GM21737 (cell line): ENCODE data around the gene ATF7IP.

Source experiments
- ATAC-seq: cut with Tn5 transposase; IDR thresholded peaks from one replicate; pipeline ENCODE4 v1.9.1; 2021; ENCODE audit warnings: mild to moderate bottlenecking, moderate library complexity; ENCODE audit not compliant: unreplicated experiment

Gene ATF7IP

DNA sequence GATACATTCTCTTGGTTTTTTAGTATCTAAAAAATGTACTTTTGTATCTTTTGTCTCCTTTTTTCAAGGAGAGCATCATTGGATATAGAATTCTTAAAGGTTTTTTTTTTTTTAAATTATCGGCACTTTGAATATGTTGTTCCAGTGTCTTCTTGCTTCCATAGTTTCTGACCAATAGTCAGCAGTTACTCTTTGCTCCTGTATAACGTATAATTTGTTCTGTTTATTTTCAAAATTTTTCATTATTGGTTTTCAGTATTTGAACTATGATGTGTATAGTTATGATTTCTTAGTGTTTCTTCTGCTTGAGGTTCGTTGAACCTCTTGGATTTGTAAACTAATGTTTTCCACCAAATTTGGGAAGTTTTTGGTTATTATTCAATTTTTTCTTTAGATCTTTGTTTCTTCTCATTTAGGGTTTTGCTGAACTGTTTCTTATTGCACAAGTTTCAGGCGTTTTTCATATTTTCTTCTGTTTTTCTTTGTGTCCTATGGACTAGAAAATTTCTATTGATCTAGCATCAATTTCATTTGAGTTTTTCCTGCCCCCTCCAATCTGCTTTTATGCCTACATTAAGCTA lies 108.3 kb downstream of the ATF7IP start:
- ATAC-seq, result no peak

DNA sequence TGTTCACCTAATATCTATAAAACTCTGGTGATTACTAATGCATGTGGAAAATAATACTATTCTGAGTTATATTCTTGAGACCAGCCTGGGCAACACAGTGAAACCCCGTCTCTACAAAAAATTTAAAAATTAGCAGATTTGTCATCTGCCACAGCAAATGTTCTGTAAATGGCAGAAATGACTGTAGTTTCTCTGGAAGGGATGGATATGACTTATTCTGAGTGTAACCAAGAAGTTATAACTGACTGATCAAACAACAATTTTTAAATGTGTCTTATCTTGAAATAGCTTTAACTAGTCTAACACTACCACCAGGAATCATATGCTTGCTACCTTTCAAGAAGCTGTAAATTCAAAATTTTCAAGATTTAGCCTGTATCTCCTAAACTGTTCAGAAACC lies 113.5 kb downstream of the ATF7IP start:
- ATAC-seq, result no peak

DNA sequence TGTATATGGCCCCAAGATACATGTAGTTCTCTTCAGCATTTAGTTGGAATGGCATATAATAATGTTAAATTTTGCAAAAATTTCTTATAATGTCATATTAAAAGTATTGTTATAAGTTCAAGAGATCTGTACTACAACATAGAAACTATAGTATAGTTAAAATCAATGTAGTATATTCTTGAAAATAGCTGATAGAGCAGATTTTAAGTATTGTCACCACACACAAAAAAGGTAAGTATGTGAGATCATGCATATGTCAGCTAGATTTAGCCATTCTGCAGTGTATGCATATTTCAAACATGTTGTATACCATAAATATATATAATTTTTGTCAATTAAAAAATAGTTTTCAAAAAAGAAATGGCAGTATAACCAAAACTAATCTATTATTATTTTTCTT lies 115.7 kb downstream of the ATF7IP start:
- ATAC-seq, result no peak

DNA sequence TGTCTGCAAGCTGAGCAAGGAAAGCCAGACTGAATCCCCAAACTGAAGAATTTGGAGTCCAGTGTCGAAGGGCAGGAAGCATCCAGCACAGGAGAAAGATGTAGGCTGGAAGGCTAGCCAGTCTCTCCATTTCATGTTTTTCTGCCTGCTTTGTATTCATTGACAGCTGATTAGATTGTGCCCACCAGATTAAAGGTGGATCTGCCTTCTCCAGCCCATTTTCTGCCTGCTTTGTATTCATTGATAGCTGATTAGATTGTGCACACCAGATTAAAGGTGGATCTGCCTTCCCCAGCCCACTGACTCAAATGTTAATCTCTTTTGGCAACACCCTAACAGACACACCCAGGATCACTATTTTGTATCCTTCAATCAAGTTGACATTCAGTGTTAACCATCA lies 116.9 kb downstream of the ATF7IP start:
- no peak for ATAC-seq

DNA sequence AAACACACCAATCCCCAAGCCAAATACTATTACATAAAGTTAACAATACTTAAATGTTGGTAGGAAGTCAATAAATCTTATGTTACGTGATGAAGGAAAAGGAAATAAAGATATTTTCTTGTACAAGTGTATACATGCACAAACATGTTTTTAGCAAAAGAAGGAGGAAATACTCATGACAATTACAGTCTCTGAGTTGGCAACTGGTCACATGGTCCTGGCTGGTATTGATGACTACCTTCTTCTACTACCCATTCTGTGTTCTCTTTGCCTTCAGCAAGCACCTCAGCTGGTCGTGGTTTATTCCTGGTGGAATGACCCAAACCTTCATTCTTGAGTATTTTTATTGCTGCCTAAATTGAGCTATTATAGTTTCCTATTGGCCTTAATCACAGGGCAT lies 117.4 kb downstream of the ATF7IP start:
- no peak for ATAC-seq

DNA sequence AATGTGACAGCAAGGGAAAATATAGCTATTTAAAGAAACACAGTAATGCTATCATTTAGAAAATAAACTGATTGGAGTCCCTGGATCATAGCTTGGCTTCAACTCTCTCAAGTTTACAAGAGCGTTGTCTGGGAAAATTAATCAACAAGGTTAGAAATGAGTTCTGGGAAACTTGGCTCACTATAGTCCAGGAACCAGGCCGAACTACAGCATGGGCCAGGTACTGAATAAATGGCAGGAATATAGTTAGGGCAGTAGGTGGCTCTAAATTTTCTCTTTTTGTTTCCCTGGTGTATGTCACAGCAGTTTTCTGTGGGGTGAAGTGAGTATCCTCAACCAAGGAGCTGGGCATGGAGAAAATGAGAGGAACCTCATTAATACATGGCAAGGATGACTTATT lies 129.8 kb downstream of the ATF7IP start:
- no peak for ATAC-seq

DNA sequence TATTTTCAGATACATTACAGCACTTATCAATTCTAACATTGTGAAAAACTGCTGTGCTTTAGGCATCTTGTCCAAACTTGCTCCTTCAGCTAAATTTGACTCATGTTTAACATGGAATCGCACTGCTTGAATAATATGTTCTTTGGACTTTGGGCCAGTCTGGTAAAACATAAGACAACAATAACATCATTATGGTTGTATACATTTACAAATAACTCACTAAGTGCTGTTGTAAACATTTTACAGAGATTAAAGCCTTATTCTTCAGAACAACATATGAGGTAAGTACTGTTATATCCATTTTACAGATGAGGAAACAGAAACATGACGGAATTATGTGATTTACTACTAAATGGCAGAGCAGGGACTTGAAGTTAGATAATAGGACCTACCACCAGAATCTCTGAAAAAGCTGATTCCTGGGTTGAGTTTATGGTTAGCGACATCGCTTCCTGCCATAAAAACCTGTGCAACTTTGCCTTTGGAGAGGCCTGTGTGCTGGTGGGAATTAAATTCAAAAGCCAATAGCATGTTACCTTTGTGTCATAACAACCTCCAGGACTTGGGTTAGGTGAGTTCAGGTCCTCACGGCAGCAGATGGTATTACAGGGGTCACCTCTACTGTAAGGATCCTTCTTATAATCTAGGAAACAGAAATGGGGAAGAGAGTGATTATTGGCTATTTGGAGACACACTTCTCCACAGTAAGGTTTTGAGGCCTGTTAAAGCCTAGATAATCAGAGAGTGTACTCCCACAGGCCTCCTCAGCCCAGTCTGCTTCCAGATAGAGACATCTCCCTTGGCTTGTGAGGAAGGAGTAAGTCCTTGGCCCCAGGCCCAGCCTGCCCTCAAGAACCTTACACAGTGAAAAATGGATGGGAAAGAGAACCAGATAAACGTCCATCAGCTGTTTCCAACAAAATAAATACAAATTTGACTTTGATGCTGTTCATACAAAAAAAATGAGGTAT lies 140.4 kb downstream of the ATF7IP start:
- no peak for ATAC-seq

DNA sequence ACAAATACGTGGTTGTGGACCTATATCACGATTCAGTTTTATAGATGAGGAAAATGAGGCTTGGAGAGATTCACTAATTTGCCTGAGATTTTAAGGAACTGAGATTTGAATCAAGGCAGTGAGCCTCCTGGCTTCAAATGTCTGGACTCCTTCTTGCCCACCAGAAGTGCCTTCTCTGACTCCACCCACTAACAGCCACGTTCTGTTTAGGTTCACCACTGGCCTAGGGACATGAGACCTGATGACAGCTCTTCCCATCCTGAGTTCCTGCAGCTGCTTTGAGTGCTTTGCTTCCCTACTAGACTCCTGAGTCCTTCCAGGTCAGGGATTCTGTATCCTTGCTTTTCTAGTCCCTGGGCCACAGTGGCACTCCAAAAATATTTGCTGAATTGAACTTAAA lies 145.1 kb downstream of the ATF7IP start:
- ATAC-seq, result no peak

DNA sequence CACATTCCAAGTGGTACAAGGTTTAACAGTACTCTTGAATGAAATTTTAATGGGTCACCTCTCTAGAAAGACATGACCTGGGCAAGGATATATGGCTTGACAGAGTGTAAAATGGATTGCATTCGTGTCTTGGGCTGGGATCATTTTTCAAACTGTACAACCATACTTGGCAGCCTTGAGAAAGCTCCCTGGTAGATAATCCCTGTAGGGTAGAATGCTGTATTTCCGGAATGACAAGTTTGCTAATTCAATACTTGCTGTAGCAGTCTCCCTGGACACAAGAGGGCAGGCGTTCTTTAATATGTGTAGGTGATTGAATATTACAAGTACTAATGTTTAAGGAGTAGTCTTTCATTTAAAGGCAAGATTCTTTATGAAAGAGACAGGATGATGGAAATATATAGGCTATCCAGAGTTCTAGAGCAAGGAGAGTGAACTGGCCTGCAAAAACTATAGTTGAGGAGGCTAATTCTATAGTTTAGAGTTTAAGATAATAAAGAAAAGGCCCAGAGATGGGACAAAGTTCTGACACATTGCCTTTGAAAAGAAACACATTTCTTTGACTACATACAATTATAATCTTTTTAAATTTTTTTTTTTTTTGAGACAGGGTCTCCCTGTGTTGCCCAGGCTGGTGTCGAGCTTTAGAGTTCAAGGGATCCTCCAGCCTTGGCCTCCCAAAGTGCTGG lies 148.8 kb downstream of the ATF7IP start:
- ATAC-seq, result no peak

DNA sequence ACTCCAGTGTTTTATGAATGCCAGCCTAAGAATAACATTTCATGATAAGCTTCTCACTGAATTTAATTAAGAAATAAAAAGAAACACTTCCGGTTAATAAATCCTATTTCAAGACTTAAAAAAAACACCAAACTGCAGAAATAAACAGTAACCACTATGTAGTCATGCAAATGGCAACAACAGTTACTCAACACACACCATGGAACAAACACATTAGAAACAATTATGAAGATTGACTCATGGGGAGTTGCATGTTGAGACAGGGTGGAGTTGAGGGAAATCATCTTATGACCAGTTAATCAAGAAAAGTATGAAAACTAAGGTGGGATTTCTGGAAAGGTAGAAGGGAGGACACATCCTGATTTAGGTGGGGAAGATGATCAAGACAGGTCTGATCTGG lies 149.5 kb downstream of the ATF7IP start:
- no peak for ATAC-seq

DNA sequence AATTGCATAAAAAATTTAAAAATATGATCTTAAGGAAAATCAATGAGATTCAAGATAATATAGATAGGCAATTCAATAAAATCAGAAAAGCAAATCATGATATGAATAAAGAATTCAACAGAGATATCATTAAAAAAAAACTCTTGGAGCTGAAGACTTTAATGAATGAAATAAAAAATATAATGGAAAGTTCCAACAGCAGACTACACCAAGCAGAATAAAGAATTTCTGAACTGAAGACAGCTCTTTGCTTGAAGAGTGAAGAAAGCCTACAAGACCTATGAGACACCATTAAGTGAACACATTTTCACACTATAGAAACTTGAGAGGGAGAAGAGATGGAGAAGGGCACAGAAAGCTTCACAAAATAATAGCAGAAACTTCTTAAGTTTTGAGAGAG lies 156.3 kb downstream of the ATF7IP start:
- no peak for ATAC-seq

DNA sequence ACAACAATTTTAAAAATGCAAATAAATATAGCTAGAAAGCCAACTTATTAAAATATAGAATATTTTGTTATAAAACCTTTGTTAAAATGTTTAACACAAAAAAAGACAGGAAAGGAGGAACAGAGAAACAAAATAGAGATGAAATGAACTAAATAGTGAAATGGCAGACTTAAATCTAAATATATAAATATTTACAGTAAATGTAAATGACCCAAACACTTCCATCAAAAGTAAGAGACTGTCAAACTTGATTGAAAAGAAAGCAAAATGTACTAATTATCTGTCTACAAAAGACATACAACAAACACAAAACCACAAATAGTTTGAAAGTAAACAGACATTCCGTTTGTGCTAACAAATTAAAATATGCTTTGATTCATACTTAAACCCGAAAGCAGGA lies 160.5 kb downstream of the ATF7IP start:
- no peak for ATAC-seq

DNA sequence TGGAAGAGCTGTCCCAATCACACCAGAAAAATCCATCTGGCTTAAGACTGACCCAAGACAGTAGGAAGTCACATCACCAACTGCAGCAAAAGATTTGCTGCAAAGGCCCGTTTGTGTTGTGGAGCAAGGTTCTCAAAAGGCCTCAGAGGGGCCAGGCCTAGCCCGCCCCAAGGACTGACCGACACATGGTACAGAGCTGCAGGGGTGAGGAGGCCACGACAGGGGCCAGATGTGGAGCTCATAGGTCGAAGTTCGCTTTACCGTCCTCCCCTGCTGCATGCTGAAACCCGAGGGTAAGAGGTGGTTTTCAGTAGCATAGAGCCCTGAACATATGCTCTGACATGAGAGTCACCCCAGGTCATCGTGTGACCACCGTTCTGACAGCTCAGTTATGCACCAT lies 166.7 kb downstream of the ATF7IP start:
- no peak for ATAC-seq

DNA sequence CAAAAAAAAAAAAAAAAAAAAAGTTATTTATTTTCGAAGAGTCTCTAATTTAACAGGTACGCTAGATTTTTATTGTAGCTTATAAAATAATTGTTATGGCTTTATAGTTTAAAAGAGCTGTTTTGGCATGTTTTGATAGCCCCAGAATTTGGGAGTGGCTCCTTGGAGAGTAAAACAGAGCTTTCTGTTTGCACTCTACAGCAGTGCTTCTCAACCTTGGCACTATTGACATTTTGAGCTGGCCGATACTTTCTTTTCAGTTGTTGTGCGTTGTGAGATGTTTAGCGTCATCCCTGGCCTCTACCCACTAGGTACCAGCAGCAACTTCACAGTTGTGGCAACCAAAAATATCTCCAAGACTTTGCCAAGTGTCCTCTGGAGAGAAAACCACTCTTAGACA lies 171.6 kb downstream of the ATF7IP start:
- no peak for ATAC-seq

DNA sequence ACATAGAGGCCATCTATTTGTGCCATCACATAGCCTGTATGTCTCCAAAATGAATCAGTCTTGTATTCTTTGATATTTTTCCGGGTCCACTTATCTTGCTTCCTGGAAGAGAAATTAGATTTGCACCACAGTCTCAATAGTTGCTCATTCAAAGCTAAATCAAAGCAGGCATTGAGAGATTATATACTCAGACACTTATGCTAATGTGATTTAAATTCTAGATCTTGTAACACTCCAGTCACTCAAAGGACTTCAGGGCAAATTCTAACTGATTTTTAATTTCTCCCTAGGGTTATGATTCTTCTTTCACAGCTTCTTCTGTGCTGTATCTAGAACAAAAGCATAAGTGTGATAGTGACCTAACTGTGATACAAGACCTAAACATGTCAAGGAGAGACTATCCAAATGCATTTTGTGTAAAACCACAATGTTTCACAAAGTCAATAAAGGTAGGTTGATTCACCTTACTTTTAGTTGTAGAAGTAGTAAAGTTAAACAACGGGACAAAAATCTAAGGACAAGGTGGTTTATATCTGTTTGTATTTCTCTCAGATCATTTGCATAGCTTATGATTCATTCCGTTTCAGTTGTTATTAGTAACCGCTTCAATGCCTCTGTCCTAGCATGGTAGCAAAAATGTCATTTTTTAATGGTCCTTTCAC lies 175.4 kb downstream of the ATF7IP start:
- no peak for ATAC-seq

DNA sequence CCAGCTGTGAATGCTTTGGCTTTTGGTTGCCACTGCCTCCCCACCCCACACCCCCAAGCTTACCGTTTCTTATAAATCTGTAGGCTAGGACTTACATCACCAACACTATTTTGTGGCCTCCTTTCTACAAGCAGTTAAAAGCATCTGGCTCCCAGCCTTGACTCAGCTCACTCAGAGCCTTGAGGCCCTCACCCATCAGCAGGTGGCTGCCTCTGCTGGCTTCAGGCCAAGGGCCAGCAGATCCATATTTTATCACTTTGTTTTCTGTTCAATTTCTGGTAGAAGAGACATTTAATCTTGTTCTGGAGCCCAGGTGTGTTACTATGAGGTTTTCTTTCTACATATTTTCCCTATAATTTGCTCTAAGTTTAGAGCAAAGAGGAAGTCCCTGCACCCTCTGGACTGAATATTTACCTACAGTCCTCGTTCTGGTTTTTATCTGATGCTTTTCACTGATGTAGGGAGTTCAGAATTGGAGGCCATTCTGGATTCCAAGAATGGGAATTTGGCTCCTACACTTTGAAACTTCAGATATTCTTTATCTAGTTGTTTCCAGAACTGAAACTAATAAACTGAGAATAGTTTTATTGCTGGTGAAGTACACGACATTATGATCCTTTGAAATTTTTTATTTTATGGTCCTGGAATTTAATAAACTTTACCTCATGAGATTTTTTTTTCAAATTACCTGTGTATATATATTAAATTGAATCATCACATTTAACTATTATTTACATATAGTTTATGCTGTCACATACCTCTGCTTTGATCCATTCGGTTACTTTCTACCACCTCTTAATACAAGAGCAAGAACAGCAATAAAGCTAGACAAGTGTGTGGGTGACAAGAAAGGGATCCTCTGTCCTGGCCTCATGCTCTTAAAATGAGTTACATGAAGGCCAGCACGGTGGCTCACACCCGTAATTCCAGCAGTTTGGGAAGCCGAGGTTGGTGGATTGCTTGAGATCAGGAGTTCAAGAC lies 180.0 kb downstream of the ATF7IP start:
- ATAC-seq, result no peak

DNA sequence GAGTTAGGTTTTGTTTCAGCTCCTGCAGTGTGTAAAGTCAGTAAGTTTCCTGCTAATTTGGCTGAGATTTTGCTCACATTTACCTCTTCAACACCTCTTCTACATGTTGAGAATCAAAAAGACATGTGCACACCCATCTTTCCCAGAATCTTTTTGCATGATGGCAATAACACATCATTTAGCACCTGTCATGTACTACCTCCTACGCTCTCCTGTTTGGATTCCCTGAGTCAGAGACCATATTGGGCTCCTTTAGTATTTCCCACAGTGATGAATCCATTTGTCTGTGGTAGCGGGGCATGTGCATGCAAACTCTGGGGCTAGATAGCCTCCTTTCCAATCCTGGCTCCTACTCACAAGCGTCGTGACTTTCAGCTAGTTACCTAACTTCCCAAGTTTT lies 182.1 kb downstream of the ATF7IP start:
- no peak for ATAC-seq

DNA sequence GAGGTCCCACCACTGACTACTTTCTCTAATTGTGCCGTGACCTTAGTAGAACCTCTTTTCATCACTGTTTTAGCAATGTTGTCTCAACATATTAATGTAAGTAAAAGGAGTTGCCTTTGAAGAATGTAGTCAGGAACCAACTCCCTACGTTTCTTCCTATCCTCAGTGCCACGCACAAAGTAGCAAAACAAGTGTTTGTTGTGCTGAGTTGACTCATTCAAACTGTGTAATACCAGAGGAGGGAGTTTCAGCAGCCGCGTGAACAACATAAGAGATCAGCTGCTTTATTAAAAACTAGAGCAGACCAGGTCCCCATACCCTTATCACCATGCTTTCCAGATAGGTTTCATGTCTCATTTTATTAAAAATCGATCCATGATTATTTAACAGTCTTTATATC lies 183.1 kb downstream of the ATF7IP start:
- no peak for ATAC-seq
